IMR-90 (cell line): ENCODE data around the gene ZNF284.

ENCODE experiments used
- ELK1 ChIP-seq: fragments of 150-350 bp; IDR thresholded peaks from 2 replicates; pipeline ENCODE4 v1.6.1; 2016; ENCODE audit warnings: low read depth, mild to moderate bottlenecking, low read length, moderate library complexity, borderline replicate concordance
- FOS ChIP-seq: fragments of 150-350 bp; IDR thresholded peaks from 2 replicates; pipeline ENCODE4 v1.6.1; 2016; ENCODE audit warnings: low read depth, low read length
- POLR2A ChIP-seq: IDR thresholded peaks from 2 replicates; pipeline ENCODE4 v1.6.1; 2012; ENCODE audit warnings: mild to moderate bottlenecking, low read depth, low read length
- RCOR1 ChIP-seq: IDR thresholded peaks from 2 replicates; pipeline ENCODE4 v1.6.1; 2012; ENCODE audit warnings: mild to moderate bottlenecking, low read length, improper control_type of control experiment; ENCODE audit not compliant: insufficient replicate concordance
- RFX5 ChIP-seq: IDR thresholded peaks from 2 replicates; pipeline ENCODE4 v1.8.0; 2012; ENCODE audit warnings: low read depth, mild to moderate bottlenecking, low read length, moderate library complexity
- SMC3 ChIP-seq: fragments of 150-350 bp; IDR thresholded peaks from 2 replicates; pipeline ENCODE4 v1.6.1; 2016; ENCODE audit warnings: low read depth, mild to moderate bottlenecking, antibody characterized with exemption, low read length, moderate library complexity
- TF ChIP-seq, protein P1 (sequence below): conservative IDR thresholded peaks from 2 replicates; pipeline ENCODE4 v1.5.1; 2012; ENCODE audit warnings: mild to moderate bottlenecking, low read depth, low read length, improper control_type of control experiment

GRCh38 chr19:44050740-44051649 lies 21.0 kb upstream of the ZNF284 start:
- TF ChIP-seq SMC3 (no peak), RFX5 (no peak), ELK1 (no peak), RCOR1 (no peak), FOS (no peak), POLR2A (no peak)
- TF ChIP-seq, protein P1, sequence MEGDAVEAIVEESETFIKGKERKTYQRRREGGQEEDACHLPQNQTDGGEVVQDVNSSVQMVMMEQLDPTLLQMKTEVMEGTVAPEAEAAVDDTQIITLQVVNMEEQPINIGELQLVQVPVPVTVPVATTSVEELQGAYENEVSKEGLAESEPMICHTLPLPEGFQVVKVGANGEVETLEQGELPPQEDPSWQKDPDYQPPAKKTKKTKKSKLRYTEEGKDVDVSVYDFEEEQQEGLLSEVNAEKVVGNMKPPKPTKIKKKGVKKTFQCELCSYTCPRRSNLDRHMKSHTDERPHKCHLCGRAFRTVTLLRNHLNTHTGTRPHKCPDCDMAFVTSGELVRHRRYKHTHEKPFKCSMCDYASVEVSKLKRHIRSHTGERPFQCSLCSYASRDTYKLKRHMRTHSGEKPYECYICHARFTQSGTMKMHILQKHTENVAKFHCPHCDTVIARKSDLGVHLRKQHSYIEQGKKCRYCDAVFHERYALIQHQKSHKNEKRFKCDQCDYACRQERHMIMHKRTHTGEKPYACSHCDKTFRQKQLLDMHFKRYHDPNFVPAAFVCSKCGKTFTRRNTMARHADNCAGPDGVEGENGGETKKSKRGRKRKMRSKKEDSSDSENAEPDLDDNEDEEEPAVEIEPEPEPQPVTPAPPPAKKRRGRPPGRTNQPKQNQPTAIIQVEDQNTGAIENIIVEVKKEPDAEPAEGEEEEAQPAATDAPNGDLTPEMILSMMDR: no peak
